Activated T-cell treated with anti-CD3 and anti-CD28 coated beads, Interleukin-2, amount 50 U/mL, for 72 hours (primary cell): Measurements from ENCODE around the gene INF2. TPM values are rescaled to one million over a fixed set of nuclear protein-coding genes. Genes with fewer than 3 reads are reported as not detected.
A peak's percentile ranks its signal among the peaks of the same experiment; 100 is the strongest.

Experiments
- ATAC-seq, 2 donors: fragments of 150-1000 bp; cut with Tn5 transposase; replicated peaks in 1 of 2; 2 replicates each; pipeline ENCODE4 v1.10.0; 2021; ENCODE audit warnings: moderate library complexity in 2 of 2, mild to moderate bottlenecking in 1 of 2
- DNase-seq, 2 donors: peaks; one replicate each; pipeline ENCODE4 v3.0.0; 2021 to 2022; ENCODE audit warnings: mixed read lengths in 1 of 2
- H3K27ac Mint-ChIP-seq: one replicate; pipeline ENCODE4 v1.8.0; 2022; ENCODE audit warnings: mild to moderate bottlenecking, moderate library complexity, mixed read lengths
- H3K27me3 Mint-ChIP-seq: one replicate; pipeline ENCODE4 v1.8.0; 2022; ENCODE audit warnings: low read depth, mixed read lengths
- H3K36me3 Mint-ChIP-seq, 2 donors: one replicate each; pipeline ENCODE4 v1.8.0; 2022; ENCODE audit warnings: mixed read lengths in 2 of 2, mild to moderate bottlenecking in 1 of 2; ENCODE audit not compliant: insufficient read depth in 2 of 2
- H3K4me1 Mint-ChIP-seq: one replicate; pipeline ENCODE4 v1.8.0; 2022; ENCODE audit warnings: low read depth, mixed read lengths
- H3K4me3 Mint-ChIP-seq, 2 donors: one replicate each; pipeline ENCODE4 v1.8.0; 2022; ENCODE audit warnings: mild to moderate bottlenecking in 2 of 2, mixed read lengths in 2 of 2, moderate library complexity in 2 of 2
- H3K9me3 Mint-ChIP-seq, 2 donors: one replicate each; pipeline ENCODE4 v1.8.0; 2022; ENCODE audit warnings: mixed read lengths in 2 of 2
- total RNA-seq, 2 donors: library from RNA; stranded (reverse); gene quantifications; one replicate each; pipeline ENCODE4 v1.2.3, GENCODE V29; 2022

The INF2 gene
- total RNA-seq, 2 donors from 2014 or later, result 37.6 to 38.8 TPM

DNA sequence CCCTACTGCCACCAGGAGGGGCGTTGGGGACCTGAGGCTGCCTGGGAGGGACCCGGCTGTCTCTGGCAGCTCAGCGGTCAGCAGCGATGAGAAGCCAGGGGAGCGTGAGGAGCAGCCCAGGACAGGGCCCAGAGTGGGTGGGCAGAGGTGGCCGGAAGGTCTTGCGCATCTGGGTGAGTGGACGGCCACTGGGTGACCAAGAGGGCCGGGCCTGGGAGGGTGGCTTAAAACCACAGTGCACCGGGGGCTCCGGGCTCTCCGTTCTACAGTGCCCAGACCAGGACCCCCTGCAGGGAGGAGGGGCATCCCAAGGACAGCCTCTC lies 10.0 kb downstream of the INF2 start:
- DNase-seq, result no peak
- peaks cover 0 to 4% of the 10 kb centered on the region in 2 donors for H3K36me3 Mint-ChIP-seq
- no peak overlapping the region for H3K4me3 Mint-ChIP-seq
- peaks cover 17% of the 10 kb centered on the region for H3K4me1 Mint-ChIP-seq
- no peak for ATAC-seq
- no peak overlapping the region for H3K27ac Mint-ChIP-seq
- no peaks in the 10 kb centered on the region for H3K27me3 Mint-ChIP-seq
- no peaks in the 10 kb centered on the region for H3K9me3 Mint-ChIP-seq

DNA sequence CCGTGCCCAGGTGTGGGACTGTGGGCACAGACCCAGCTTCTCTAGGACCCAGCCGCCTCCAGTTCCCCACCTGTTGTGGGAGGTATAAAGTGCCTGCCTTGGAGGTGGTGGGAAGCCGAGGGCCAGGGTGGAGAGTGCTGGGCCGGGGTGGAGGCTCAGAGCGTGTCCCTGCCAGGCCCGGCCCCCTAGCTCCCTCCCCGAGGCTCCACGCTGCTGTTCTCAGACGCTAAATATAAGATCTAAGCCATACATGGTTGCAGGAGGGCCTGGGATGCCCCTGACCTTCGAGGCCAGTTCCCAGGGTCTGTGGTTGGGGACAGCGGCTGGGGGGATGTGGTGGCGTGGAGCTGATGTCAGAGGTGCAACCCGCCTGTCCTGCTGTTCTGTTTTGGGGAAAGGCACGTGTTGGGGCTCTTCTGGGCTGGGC lies 10.8 kb downstream of the INF2 start:
- Mint-ChIP-seq H3K4me1 (peaks cover 9% of the 10 kb centered on the region), H3K36me3 (peaks cover 0 to 4% of the 10 kb centered on the region in 2 donors), H3K27me3 (no peaks in the 10 kb centered on the region), H3K9me3 (no peaks in the 10 kb centered on the region), H3K27ac (no peak overlapping the region), H3K4me3 (no peak overlapping the region)
- ATAC-seq (no peak), DNase-seq (no peak)

DNA sequence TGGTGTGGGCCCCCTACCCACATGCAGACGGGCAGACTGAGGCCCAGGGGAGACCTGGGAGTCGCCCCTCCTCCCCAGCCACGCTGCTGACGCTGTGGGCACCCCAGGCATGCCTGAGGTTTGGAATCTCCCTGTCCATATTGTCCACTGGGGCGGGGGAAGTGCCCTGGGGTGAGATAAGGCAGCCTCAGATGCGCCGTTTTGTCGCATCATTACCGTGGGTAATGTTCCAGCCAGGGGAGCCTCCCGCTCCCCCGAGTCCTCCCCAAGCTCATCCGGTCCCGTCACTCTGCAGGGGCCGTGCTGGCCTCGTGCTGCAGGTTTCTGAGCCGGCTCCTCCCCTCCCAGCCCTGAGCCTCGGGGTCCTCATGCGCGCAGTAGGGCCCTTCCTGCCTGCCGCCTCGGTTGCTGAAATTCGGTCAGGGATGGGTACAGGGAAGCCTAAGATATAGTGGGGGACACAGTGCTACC lies 11.4 kb downstream of the INF2 start:
- Mint-ChIP-seq H3K27me3 (no peaks in the 10 kb centered on the region), H3K36me3 (peaks cover 0 to 4% of the 10 kb centered on the region in 2 donors), H3K27ac (no peak overlapping the region), H3K4me3 (no peak overlapping the region), H3K9me3 (no peaks in the 10 kb centered on the region), H3K4me1 (peaks cover 6% of the 10 kb centered on the region)
- ATAC-seq (no peak), DNase-seq (no peak)

DNA sequence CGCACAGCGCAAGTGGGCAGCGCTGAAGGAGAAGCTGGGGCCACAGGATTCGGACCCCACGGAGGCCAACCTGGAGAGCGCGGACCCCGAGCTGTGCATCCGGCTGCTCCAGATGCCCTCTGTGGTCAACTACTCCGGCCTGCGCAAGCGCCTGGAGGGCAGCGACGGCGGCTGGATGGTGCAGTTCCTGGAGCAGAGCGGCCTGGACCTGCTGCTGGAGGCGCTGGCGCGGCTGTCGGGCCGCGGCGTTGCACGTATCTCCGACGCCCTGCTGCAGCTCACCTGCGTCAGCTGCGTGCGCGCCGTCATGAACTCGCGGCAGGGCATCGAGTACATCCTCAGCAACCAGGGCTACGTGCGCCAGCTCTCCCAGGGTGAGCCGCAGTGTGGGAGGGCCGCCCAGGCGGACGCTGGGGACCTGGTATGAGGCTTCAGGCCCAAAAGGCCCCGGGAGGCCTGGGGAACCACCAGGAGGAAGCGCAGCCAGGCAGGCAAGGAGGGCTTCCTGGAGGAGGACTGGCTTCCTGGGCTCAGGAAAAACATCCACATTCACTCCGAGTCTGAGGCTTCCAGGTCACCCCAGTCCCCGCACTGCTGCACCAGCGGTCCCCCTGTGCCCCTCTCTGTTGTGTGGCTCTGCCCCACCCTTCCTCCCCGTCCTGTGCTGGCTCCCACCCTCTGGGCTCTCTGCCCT lies 12.1 kb downstream of the INF2 start:
- ATAC-seq, result no peak
- Mint-ChIP-seq H3K36me3 (peaks cover 0 to 4% of the 10 kb centered on the region in 2 donors), H3K4me3 (no peak overlapping the region), H3K27me3 (no peaks in the 10 kb centered on the region), H3K27ac (no peak overlapping the region), H3K9me3 (no peaks in the 10 kb centered on the region), H3K4me1 (no peaks in the 10 kb centered on the region)
- no peak for DNase-seq

DNA sequence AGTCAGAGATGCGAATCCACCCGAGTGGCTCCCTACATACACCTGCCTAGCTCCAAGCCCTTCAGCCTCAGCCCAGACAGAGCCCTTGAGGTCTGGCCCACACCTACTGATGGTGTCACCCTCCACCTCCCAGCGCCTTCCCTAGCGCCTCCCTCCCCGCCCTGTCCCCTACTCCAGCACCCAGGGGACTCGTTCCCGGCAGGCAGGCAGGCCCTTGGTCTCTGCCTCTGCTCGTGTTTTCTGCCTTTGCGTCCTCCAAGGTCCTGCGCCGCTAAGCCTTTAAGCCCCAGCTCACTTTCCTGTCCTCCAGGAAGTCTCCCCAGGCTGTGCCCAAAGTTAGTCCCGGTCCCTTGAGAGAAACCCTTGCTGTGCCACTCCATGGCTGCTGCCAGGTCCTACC lies 12.7 kb downstream of the INF2 start:
- H3K4me1 Mint-ChIP-seq, result no peaks in the 10 kb centered on the region
- peaks cover 0 to 4% of the 10 kb centered on the region in 2 donors for H3K36me3 Mint-ChIP-seq
- no peaks in the 10 kb centered on the region for H3K9me3 Mint-ChIP-seq
- DNase-seq (no peak), ATAC-seq (no peak)
- H3K4me3 Mint-ChIP-seq, result no peak overlapping the region
- no peaks in the 10 kb centered on the region for H3K27me3 Mint-ChIP-seq
- H3K27ac Mint-ChIP-seq, result no peak overlapping the region

DNA sequence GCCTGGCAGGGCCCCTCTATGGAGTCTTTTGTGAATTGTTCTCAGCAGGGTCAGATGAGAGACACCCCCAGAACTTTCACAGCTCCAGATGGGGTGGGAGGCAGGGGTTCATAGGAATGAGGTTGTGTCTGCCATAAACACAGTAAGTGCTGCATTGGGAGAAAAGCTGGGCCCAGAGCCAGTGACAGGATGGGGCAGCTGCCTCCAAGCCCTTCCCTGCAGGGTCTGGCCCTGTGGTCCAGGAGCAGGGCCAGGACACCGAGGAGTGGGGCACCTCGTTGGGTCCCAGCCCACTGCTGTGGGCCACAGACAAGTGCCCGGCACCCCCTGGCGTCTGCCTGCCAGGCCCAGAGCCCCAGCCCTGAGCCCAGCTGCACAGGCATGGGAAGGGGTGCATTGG lies 13.3 kb downstream of the INF2 start:
- Mint-ChIP-seq H3K4me1 (no peaks in the 10 kb centered on the region), H3K4me3 (no peak overlapping the region), H3K27me3 (no peaks in the 10 kb centered on the region), H3K9me3 (no peaks in the 10 kb centered on the region), H3K27ac (no peak overlapping the region), H3K36me3 (peaks cover 0 to 4% of the 10 kb centered on the region in 2 donors)
- DNase-seq (no peak), ATAC-seq (no peak)

DNA sequence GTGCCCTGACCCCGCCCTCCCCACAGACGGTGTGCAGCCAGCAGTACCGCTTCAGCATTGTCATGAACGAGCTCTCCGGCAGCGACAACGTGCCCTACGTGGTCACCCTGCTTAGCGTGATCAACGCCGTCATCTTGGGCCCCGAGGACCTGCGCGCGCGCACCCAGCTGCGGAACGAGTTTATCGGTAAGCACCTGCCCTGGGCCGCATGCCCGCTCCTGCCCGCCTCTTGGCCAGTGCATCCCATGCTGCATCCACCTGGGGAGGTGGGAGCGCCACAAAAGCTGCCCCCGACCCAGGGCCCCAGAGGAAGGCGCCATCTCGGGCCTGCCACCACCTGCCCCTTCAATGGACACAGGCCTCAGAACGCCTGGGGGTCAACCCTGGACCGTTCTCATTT lies 13.9 kb downstream of the INF2 start:
- Mint-ChIP-seq H3K36me3 (peaks cover 0 to 4% of the 10 kb centered on the region in 2 donors), H3K4me1 (no peaks in the 10 kb centered on the region), H3K27me3 (no peaks in the 10 kb centered on the region), H3K4me3 (no peak overlapping the region), H3K27ac (no peak overlapping the region), H3K9me3 (no peaks in the 10 kb centered on the region)
- DNase-seq (no peak), ATAC-seq (no peak)

DNA sequence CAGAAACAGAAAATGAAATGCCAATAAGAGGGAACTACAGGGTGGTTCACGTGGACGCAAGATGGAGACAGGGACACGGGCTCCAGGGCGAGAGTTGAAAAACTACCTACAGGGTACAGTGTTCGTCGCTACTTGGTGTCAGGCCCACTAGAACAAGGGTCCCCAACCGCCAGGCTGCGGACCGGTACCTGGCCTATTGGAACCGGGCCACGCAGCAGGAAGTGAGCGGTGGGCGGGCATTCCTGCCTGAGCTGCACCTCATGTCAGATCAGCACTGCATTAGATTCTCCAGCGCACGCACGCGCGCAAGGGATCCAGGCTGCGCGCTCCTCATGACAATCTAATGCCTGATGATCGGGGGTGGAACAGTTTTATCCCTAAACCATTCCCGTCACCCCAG lies 14.8 kb downstream of the INF2 start:
- ATAC-seq, result no peak
- H3K27me3 Mint-ChIP-seq, result no peaks in the 10 kb centered on the region
- no peak overlapping the region for H3K27ac Mint-ChIP-seq
- no peaks in the 10 kb centered on the region for H3K9me3 Mint-ChIP-seq
- peaks cover 0 to 4% of the 10 kb centered on the region in 2 donors for H3K36me3 Mint-ChIP-seq
- no peak for DNase-seq
- H3K4me1 Mint-ChIP-seq, result no peaks in the 10 kb centered on the region
- H3K4me3 Mint-ChIP-seq, result no peak overlapping the region

DNA sequence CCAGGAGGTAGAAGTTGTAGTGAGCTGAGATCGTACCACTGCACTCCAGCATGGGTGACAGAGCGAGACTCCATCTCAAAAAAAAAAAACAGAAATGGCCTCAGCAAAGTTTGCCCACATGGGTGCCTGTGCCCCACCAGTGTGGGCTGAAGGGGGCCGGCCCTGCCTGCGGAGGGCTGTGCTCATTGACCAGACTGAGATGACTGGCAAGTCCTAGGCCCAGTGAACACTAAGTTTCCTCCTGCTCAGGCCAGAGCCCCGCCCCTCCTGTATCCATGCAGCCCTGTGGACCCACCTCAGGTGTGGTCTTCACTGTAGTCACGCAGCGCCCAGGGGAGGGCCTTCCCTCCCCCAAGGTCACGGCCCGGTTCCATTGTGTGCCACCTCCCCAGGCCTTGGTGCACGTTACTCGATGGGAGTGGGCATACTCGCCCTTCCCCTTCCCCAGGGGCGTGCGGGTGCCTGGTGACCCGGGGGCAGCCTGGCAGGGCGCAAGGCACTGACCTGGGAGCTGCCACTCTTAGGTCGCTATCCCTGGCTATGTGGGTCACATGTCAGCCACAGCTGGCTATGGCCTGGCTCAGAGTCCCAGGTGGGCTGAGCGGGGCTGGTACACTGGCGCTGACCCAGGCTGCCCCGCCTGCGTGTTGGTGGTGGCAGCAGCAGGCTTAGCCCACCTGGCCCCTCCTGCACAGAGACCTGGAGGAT lies 16.1 kb downstream of the INF2 start:
- DNase-seq, result no peak
- no peaks in the 10 kb centered on the region for H3K4me1 Mint-ChIP-seq
- ATAC-seq, result peak in 1 of 2 donors; percentile 20

DNA sequence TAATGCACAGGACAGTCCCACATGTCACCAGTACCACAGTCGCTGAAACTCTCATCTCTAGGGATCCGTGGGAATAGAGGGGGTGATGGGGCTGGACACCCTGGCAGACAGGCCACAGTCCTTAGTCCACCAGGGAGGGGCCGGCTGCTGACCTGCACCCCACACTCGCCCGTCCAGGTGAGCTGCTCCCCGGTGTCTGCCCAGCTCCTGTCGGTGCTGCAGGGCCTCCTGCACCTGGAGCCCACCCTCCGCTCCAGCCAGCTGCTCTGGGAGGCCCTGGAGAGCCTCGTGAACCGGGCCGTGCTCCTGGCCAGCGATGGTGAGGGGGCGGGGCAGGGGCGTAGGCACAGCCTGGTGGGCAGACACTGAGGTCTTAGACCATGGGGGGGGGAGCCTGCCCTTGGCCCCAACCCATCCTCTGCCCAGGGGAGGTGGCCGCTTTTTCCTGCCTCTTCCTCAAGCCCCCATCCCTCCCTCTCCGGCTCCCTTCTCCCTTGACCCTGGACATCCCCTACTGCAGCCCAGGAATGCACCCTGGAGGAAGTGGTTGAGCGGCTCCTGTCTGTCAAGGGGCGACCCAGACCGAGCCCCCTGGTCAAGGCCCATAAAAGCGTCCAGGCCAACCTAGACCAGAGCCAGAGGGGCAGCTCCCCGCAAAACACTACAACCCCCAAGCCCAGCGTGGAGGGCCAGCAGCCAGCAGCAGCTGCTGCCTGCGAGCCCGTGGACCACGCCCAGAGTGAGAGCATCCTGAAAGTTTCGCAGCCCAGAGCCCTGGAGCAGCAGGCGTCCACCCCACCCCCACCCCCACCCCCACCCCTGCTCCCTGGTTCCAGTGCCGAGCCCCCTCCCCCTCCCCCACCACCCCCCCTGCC lies 17.6 kb downstream of the INF2 start:
- DNase-seq, result no peak
- no peaks in the 10 kb centered on the region for H3K27me3 Mint-ChIP-seq
- no peak overlapping the region for H3K27ac Mint-ChIP-seq
- peaks cover 0 to 4% of the 10 kb centered on the region in 2 donors for H3K36me3 Mint-ChIP-seq
- ATAC-seq, result no peak
- H3K4me3 Mint-ChIP-seq, result no peak overlapping the region
- no peaks in the 10 kb centered on the region for H3K9me3 Mint-ChIP-seq
- no peaks in the 10 kb centered on the region for H3K4me1 Mint-ChIP-seq

More for the DNA sequence above, 16.1 kb downstream of the INF2 start:
- peaks cover 0 to 4% of the 10 kb centered on the region in 2 donors for H3K36me3 Mint-ChIP-seq
- H3K27me3 Mint-ChIP-seq, result no peaks in the 10 kb centered on the region
- H3K4me3 Mint-ChIP-seq, result no peak overlapping the region
- no peaks in the 10 kb centered on the region for H3K9me3 Mint-ChIP-seq
- no peak overlapping the region for H3K27ac Mint-ChIP-seq

DNA sequence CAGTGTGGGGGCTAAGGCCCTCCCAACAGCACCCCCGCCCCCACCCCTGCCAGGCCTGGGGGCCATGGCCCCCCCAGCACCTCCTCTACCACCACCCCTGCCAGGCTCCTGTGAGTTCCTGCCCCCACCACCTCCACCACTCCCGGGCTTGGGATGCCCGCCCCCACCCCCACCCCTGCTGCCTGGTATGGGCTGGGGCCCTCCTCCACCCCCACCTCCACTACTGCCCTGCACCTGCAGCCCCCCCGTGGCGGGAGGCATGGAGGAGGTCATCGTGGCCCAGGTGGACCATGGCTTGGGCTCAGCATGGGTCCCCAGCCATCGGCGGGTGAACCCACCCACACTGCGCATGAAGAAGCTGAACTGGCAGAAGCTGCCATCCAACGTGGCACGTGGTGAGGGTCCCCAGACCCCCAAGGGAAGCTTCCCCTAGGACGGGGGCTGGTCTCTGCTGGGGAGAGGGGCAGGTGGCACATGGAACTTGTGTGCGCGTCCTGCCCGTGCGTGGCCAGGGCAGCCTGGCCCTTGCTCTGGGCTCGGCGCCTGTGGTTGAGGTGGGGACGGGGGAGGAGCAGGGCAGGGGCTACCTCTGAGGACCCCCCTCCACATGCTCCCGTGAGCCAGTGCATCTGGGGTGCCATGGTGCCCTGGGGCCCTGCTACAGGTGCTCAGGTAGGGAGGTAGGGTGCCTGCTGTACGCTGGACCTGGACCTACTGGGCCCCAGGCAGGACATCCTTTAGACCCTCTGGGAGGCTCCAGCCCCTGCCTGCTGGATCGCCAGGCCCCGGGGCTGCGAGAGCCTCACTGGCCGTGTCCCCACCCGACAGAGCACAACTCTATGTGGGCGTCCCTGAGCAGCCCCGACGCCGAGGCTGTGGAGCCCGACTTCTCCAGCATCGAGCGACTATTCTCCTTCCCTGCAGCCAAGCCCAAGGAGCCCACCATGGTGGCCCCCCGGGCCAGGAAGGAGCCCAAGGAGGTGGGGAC lies 18.5 kb downstream of the INF2 start:
- H3K4me3 Mint-ChIP-seq, result no peak overlapping the region
- H3K9me3 Mint-ChIP-seq, result no peaks in the 10 kb centered on the region
- no peak for DNase-seq
- no peak overlapping the region for H3K27ac Mint-ChIP-seq
- H3K27me3 Mint-ChIP-seq, result no peaks in the 10 kb centered on the region
- no peak for ATAC-seq
- no peaks in the 10 kb centered on the region for H3K4me1 Mint-ChIP-seq
- H3K36me3 Mint-ChIP-seq, result peaks cover 0 to 4% of the 10 kb centered on the region in 2 donors

DNA sequence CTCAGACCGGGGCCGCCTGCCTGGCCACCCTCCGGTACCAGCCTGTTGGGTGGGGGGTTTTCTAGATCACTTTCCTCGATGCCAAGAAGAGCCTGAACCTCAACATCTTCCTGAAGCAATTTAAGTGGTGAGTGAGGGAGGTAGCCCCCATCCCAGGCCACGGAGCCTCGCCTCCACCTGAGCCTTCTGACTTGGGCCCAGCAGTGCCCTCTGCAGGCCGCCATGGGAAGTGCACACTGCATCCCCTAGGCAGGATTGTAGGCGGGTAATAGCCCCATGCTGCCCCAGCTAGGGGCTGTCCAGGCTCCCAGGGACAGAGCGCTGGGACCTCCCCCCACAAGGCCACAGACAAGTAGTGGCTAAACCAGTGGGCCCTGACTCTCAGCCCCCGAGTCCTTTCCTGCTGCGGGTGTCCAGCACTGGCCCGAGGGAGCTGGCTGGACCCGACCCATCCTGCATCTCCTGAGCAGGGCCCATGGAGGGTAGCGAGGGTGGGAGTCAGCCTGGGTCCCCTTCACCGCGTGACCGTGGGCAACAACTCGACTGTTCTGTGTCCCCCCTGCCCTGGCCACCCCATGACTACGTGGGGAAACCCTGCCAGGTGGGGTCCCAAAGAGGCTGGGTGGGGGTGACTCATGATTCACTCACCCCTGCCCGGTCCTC lies 19.3 kb downstream of the INF2 start:
- no peaks in the 10 kb centered on the region for H3K27me3 Mint-ChIP-seq
- H3K9me3 Mint-ChIP-seq, result no peaks in the 10 kb centered on the region
- ATAC-seq, result peak; percentile 69 to 74
- peaks cover 0 to 4% of the 10 kb centered on the region in 2 donors for H3K36me3 Mint-ChIP-seq
- no peak overlapping the region for H3K4me3 Mint-ChIP-seq
- DNase-seq, result peak; percentile 69 to 79
- H3K4me1 Mint-ChIP-seq, result no peaks in the 10 kb centered on the region
- no peak overlapping the region for H3K27ac Mint-ChIP-seq
